ENCODE results near the gene CRB1.

The CRB1 gene

GRCh38 chr1:197304638-197305200, 36.7 kb downstream of the CRB1 start:
- no peak for DNase-seq

GRCh38 chr1:197305925-197306324, 37.9 kb downstream of the CRB1 start:
- DNase-seq, result no peak

GRCh38 chr1:197306381-197307062, 38.5 kb downstream of the CRB1 start:
- DNase-seq, result no peak

GRCh38 chr1:197307136-197307535, 39.1 kb downstream of the CRB1 start:
- no peak for DNase-seq

GRCh38 chr1:197307551-197307950, 39.5 kb downstream of the CRB1 start:
- no peak for DNase-seq

- DNase-seq, result no peak
These were observed 43.0 kb downstream of the CRB1 start for GRCh38 chr1:197311081-197311480.

GRCh38 chr1:197312163-197312562, 44.1 kb downstream of the CRB1 start:
- DNase-seq, result no peak

GRCh38 chr1:197313713-197314112, 45.7 kb downstream of the CRB1 start:
- DNase-seq, result no peak

- DNase-seq, result no peak
These were observed 46.6 kb downstream of the CRB1 start for GRCh38 chr1:197314682-197315081.

GRCh38 chr1:197319631-197320030, 51.6 kb downstream of the CRB1 start:
- DNase-seq, result no peak

GRCh38 chr1:197320991-197321531, 53.0 kb downstream of the CRB1 start:
- no peak for DNase-seq

- DNase-seq, result no peak
These were observed 53.8 kb downstream of the CRB1 start for GRCh38 chr1:197321811-197322210.

GRCh38 chr1:197327776-197328364, 59.8 kb downstream of the CRB1 start:
- no peak for DNase-seq

GRCh38 chr1:197330213-197330612, 62.2 kb downstream of the CRB1 start:
- no peak for DNase-seq

GRCh38 chr1:197331565-197331964, 63.5 kb downstream of the CRB1 start:
- DNase-seq, result no peak

GRCh38 chr1:197333041-197333440, 65.0 kb downstream of the CRB1 start:
- DNase-seq, result no peak

- DNase-seq, result no peak
These were observed 68.5 kb downstream of the CRB1 start for GRCh38 chr1:197336571-197336970.

- no peak for DNase-seq
These were observed 71.3 kb downstream of the CRB1 start for GRCh38 chr1:197339106-197340060.

- no peak for DNase-seq
These were observed 73.6 kb downstream of the CRB1 start for GRCh38 chr1:197341626-197342025.

- no peak for DNase-seq
These were observed 74.1 kb downstream of the CRB1 start for GRCh38 chr1:197342044-197342565.

GRCh38 chr1:197342669-197343068, 74.6 kb downstream of the CRB1 start:
- no peak for DNase-seq

- DNase-seq, result no peak
These were observed 75.7 kb downstream of the CRB1 start for GRCh38 chr1:197343663-197344273.
